Anterior cingulate cortex (tissue), 58 donors: ENCODE measurements around the gene RGR.
A peak's percentile ranks its signal among the peaks of the same experiment; 100 is the strongest.

Experiments used
- DNase-seq, 58 donors: peaks; one replicate each; lab custom pipeline; 2025; lab: John Stamatoyannopoulos, UW

The RGR gene

GRCh38 chr10:84292502-84292901, 47.6 kb downstream of the RGR start:
- no peak for DNase-seq

DNA sequence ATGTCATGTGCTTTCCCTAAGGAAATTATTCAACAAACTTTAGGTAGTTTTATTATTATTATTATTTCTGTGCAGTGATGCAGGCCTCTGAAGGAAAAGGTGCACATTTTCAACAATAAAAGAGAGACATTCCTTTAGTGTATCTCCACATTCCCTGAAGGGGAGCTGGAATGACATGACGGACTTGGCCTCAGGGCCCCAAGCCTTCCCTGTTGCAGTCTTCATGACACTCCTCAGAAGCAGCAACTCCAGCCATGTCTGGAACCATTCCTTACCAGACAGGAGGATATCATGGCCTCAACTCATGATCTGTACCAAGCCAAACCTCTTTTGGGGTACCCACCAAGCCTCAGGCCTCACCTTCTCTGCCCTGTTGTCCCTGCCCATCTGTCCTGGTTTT, 48.3 kb downstream of the RGR start:
- no peak for DNase-seq

- DNase-seq, result peak in 18 of 58 donors; percentile 15 to 49 (median 26)
Observed at GRCh38 chr10:84293574-84294016, 48.7 kb downstream of the RGR start.

DNA sequence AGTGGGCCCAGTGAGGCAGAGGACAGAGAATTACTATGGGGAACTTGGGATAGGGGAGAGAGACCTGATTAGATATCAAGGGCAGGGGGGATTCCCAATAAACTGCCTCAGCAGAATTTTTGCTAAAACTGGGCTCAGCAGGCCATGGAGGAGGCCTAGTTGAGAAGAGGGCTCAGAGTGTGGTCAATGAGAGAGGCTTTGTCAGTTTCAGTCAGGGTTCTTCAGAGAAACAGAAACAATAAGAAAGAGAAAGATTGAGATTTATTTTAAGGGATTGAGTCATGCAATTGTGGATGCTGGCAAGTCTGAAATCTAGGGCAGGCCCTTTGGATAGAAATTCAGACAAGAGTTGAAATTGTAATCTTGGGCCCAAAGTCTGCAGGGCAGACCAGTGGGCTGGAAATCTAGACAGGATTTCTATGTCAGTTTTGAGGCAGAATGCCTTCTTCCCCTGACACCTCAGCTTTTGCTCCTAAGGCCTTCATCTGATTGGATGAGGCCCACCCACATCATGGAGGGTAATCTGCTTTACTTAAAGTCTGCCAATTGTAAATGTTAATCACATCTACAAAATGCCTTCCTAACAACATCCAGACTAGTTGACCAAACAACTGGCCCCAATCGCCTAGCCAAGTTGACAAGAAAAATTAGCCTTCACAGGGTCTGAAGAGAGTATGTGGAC, 50.1 kb downstream of the RGR start:
- no peak for DNase-seq

DNA sequence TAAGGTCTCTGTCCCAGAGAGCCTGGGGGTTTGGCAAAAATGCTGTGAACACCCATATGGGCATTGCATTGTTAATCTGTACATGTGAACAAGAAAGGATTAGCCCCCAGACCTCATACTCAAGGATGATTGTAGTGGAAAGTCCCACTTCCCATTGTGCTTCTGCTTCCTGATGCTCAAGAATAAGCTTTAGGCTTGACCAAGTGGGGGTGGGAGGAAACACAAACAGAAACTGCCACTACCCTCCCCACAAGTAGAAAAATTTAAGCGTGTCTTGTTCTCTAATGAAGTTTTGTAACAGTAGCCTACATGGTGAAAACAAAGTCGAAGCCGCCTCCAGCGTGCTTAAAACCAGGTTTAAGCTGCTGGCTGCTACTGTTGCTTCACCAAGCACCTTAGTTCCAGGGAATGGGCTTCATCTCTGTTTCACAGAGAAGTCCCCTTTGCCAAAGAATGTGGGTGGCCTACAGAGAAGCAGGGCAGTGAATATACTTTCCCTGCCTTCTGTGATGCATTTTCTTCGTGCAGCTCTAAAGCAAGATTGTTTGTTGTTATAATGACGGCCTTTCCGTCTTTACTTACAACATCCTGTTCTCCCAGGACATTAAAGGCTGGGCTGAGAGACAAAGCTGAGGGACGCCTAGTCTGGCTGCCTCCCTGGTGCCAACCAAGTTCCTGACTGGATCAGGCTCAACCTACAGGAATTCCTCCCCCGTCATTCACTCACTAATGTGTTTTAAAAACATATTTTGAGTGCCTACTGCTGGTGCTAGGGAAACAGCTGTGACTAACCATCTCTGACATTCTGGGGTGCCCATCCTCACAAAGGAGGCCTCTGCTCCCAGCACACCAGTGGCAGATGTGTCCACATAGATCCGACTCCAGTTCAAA, 51.5 kb downstream of the RGR start:
- peak in 12 of 58 donors; percentile 7 to 65 (median 24) for DNase-seq

- DNase-seq, result peak in 14 of 58 donors; percentile 3 to 54 (median 23)
Observed at GRCh38 chr10:84298057-84298456, 53.2 kb downstream of the RGR start.

- no peak for DNase-seq
Observed at GRCh38 chr10:84302223-84302622, 57.4 kb downstream of the RGR start.

DNA sequence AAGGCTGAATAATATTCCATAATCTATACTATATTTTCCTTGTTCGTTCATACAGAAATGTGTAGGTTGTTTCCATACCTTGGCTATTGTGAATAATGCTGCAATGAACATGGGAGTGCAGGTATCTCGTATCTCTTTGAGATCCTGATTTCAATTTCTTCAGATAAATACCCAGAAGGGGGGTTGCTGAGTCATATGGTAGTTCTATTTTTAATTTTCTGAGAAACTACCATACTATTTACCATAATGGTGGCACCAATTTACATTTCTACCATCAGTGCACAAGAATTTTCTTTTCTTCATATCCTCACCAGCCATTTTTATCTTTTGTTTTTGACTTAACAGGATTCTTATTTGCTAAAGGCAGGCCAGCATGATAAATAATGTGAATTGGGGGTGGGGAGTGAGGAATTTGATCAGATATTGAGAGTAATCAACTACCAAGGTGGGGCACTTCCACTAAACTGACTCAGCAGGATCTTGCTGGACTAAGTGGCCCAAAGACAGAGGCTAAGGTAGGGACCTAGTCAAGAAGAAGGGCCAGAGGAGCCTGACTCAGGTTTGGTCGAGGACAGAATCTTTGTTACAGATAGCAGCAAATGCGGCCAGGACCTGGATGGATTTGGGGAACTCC, 62.0 kb downstream of the RGR start:
- no peak for DNase-seq

GRCh38 chr10:84308021-84308420, 63.2 kb downstream of the RGR start:
- DNase-seq, result no peak

GRCh38 chr10:84308481-84309304, 63.8 kb downstream of the RGR start:
- DNase-seq, result peak in 11 of 58 donors; percentile 4 to 39 (median 13)
